ENCODE measurements around the gene DUOXA1.

DUOXA1 gene

GRCh38 chr15:45114076-45114750, 15.5 kb downstream of the DUOXA1 start, which contains the start of the genes DUOX2 and DUOXA2:
TSS of gene DUOX2 (minus strand) at chr15:45114172. CDS start at chr15:45113411, 761 bp downstream.
TSS of gene DUOXA2 (plus strand) at chr15:45114326. CDS start at chr15:45114606, 280 bp downstream.
- Histone ChIP-seq H3K27me3 (ENCODE audit: control insufficient read depth, insufficient read depth, low read length, poor library complexity, severe bottlenecking) (peaks cover 87% of the 10 kb centered on the region), H3K9me3 (ENCODE audit: control insufficient read depth, low read length) (no peaks in the 10 kb centered on the region), H3K4me3 (ENCODE audit: insufficient read depth, low read depth, low read length) (peak within 1 kb of the TSS; percentile 27), H3K36me3 (ENCODE audit: control insufficient read depth, insufficient read depth, low read length) (no peaks in the 10 kb centered on the region), H3K4me1 (ENCODE audit: control insufficient read depth, insufficient read depth, low read length) (peaks cover 12% of the 10 kb centered on the region), H3K27ac (ENCODE audit: insufficient read depth, low read depth, low read length, poor library complexity, severe bottlenecking) (no peak within 1 kb of the TSS)
- WGBS, 2 experiments, result 10% methylated on average over 42 of the region's 42 CpGs

GRCh38 chr15:45113380-45113990, 16.2 kb downstream of the DUOXA1 start:
- Histone ChIP-seq H3K4me1 (ENCODE audit: control insufficient read depth, insufficient read depth, low read length) (peaks cover 12% of the 10 kb centered on the region), H3K27me3 (ENCODE audit: control insufficient read depth, insufficient read depth, low read length, poor library complexity, severe bottlenecking) (peaks cover 90% of the 10 kb centered on the region), H3K9me3 (ENCODE audit: control insufficient read depth, low read length) (no peaks in the 10 kb centered on the region), H3K36me3 (ENCODE audit: control insufficient read depth, insufficient read depth, low read length) (no peaks in the 10 kb centered on the region), H3K27ac (ENCODE audit: insufficient read depth, low read depth, low read length, poor library complexity, severe bottlenecking) (no peak overlapping the region), H3K4me3 (ENCODE audit: insufficient read depth, low read depth, low read length) (no peak overlapping the region)
- WGBS, 2 experiments, result 15 to 17% methylated on average over 13 to 14 of the region's 14 CpGs

- Histone ChIP-seq H3K27ac (ENCODE audit: insufficient read depth, low read depth, low read length, poor library complexity, severe bottlenecking) (no peak overlapping the region), H3K36me3 (ENCODE audit: control insufficient read depth, insufficient read depth, low read length) (no peaks in the 10 kb centered on the region), H3K27me3 (ENCODE audit: control insufficient read depth, insufficient read depth, low read length, poor library complexity, severe bottlenecking) (peaks cover 87% of the 10 kb centered on the region), H3K4me3 (ENCODE audit: insufficient read depth, low read depth, low read length) (peak overlapping the region; percentile 27), H3K9me3 (ENCODE audit: control insufficient read depth, low read length) (no peaks in the 10 kb centered on the region), H3K4me1 (ENCODE audit: control insufficient read depth, insufficient read depth, low read length) (peaks cover 12% of the 10 kb centered on the region)
- WGBS, 2 experiments, result 2% methylated on average over 57 to 58 of the region's 58 CpGs
These were observed 16.9 kb downstream of the DUOXA1 start for GRCh38 chr15:45112591-45113379.

GRCh38 chr15:45112143-45112590, 17.5 kb downstream of the DUOXA1 start:
- peak overlapping the region; percentile 27 for H3K4me3 ChIP-seq (ENCODE audit: insufficient read depth, low read depth, low read length)
- no peaks in the 10 kb centered on the region for H3K9me3 ChIP-seq (ENCODE audit: control insufficient read depth, low read length)
- H3K27ac ChIP-seq (ENCODE audit: insufficient read depth, low read depth, low read length, poor library complexity, severe bottlenecking), result no peak overlapping the region
- H3K27me3 ChIP-seq (ENCODE audit: control insufficient read depth, insufficient read depth, low read length, poor library complexity, severe bottlenecking), result peaks cover 81% of the 10 kb centered on the region
- H3K4me1 ChIP-seq (ENCODE audit: control insufficient read depth, insufficient read depth, low read length), result peaks cover 12% of the 10 kb centered on the region
- no peaks in the 10 kb centered on the region for H3K36me3 ChIP-seq (ENCODE audit: control insufficient read depth, insufficient read depth, low read length)
- 9 to 15% methylated on average over 11 to 13 of the region's 13 CpGs for WGBS, 2 experiments

GRCh38 chr15:45111390-45112142, 18.1 kb downstream of the DUOXA1 start:
- WGBS, 2 experiments, result 40 to 41% methylated on average over 71 of the region's 71 CpGs
- Histone ChIP-seq H3K4me3 (ENCODE audit: insufficient read depth, low read depth, low read length) (no peak overlapping the region), H3K27ac (ENCODE audit: insufficient read depth, low read depth, low read length, poor library complexity, severe bottlenecking) (no peak overlapping the region), H3K36me3 (ENCODE audit: control insufficient read depth, insufficient read depth, low read length) (no peaks in the 10 kb centered on the region), H3K27me3 (ENCODE audit: control insufficient read depth, insufficient read depth, low read length, poor library complexity, severe bottlenecking) (peaks cover 75% of the 10 kb centered on the region), H3K4me1 (ENCODE audit: control insufficient read depth, insufficient read depth, low read length) (peaks cover 12% of the 10 kb centered on the region), H3K9me3 (ENCODE audit: control insufficient read depth, low read length) (no peaks in the 10 kb centered on the region)

- Histone ChIP-seq H3K9me3 (ENCODE audit: control insufficient read depth, low read length) (no peaks in the 10 kb centered on the region), H3K4me1 (ENCODE audit: control insufficient read depth, insufficient read depth, low read length) (peaks cover 12% of the 10 kb centered on the region), H3K27ac (ENCODE audit: insufficient read depth, low read depth, low read length, poor library complexity, severe bottlenecking) (no peak overlapping the region), H3K4me3 (ENCODE audit: insufficient read depth, low read depth, low read length) (no peak overlapping the region), H3K27me3 (ENCODE audit: control insufficient read depth, insufficient read depth, low read length, poor library complexity, severe bottlenecking) (peaks cover 63% of the 10 kb centered on the region), H3K36me3 (ENCODE audit: control insufficient read depth, insufficient read depth, low read length) (no peaks in the 10 kb centered on the region)
- WGBS, 2 experiments, result 85 to 90% methylated on average over 11 of the region's 11 CpGs
These were observed 19.3 kb downstream of the DUOXA1 start for GRCh38 chr15:45110256-45110820.

- peaks cover 8% of the 10 kb centered on the region for H3K4me1 ChIP-seq (ENCODE audit: control insufficient read depth, insufficient read depth, low read length)
- WGBS, 2 experiments, result 92 to 94% methylated on average over 10 of the region's 10 CpGs
- no peak overlapping the region for H3K27ac ChIP-seq (ENCODE audit: insufficient read depth, low read depth, low read length, poor library complexity, severe bottlenecking)
- H3K4me3 ChIP-seq (ENCODE audit: insufficient read depth, low read depth, low read length), result no peak overlapping the region
- no peaks in the 10 kb centered on the region for H3K36me3 ChIP-seq (ENCODE audit: control insufficient read depth, insufficient read depth, low read length)
- peaks cover 40% of the 10 kb centered on the region for H3K27me3 ChIP-seq (ENCODE audit: control insufficient read depth, insufficient read depth, low read length, poor library complexity, severe bottlenecking)
- no peaks in the 10 kb centered on the region for H3K9me3 ChIP-seq (ENCODE audit: control insufficient read depth, low read length)
These were observed 21.6 kb downstream of the DUOXA1 start for GRCh38 chr15:45107941-45108630.

- WGBS, 2 experiments, result 87 to 89% methylated on average over 15 of the region's 15 CpGs
- H3K4me3 ChIP-seq (ENCODE audit: insufficient read depth, low read depth, low read length), result no peak overlapping the region
- H3K9me3 ChIP-seq (ENCODE audit: control insufficient read depth, low read length), result no peaks in the 10 kb centered on the region
- peaks cover 2% of the 10 kb centered on the region for H3K4me1 ChIP-seq (ENCODE audit: control insufficient read depth, insufficient read depth, low read length)
- H3K27ac ChIP-seq (ENCODE audit: insufficient read depth, low read depth, low read length, poor library complexity, severe bottlenecking), result no peak overlapping the region
- H3K36me3 ChIP-seq (ENCODE audit: control insufficient read depth, insufficient read depth, low read length), result no peaks in the 10 kb centered on the region
- H3K27me3 ChIP-seq (ENCODE audit: control insufficient read depth, insufficient read depth, low read length, poor library complexity, severe bottlenecking), result peaks cover 21% of the 10 kb centered on the region
These were observed 23.5 kb downstream of the DUOXA1 start for GRCh38 chr15:45106002-45106790.
